Osteocyte (in vitro differentiated cells): ENCODE data around the gene SAMD10. TPM values are rescaled to one million over a fixed set of nuclear protein-coding genes. Genes with fewer than 3 reads are reported as not detected.

Experiments used
- DNase-seq: peaks from one replicate; pipeline ENCODE4 v3.0.0; 2021; ENCODE audit warnings: mixed read lengths; ENCODE audit not compliant: unreplicated experiment; ENCODE audit errors: extremely low spot score
- H3K27ac Mint-ChIP-seq: one replicate; pipeline ENCODE4 v1.8.0; 2021; ENCODE audit warnings: mild to moderate bottlenecking, mixed read lengths; ENCODE audit not compliant: unreplicated experiment
- H3K27me3 Mint-ChIP-seq: one replicate; pipeline ENCODE4 v1.8.0; 2021; ENCODE audit warnings: mixed read lengths; ENCODE audit not compliant: unreplicated experiment
- H3K36me3 Mint-ChIP-seq: one replicate; pipeline ENCODE4 v1.8.0; 2021; ENCODE audit warnings: mixed read lengths; ENCODE audit not compliant: unreplicated experiment
- H3K4me1 Mint-ChIP-seq: one replicate; pipeline ENCODE4 v1.8.0; 2021; ENCODE audit warnings: mixed read lengths; ENCODE audit not compliant: unreplicated experiment
- H3K4me3 Mint-ChIP-seq: one replicate; pipeline ENCODE4 v1.8.0; 2021; ENCODE audit warnings: mild to moderate bottlenecking, moderate library complexity, mixed read lengths; ENCODE audit not compliant: unreplicated experiment
- H3K9me3 Mint-ChIP-seq: one replicate; pipeline ENCODE4 v1.8.0; 2021; ENCODE audit warnings: mixed read lengths; ENCODE audit not compliant: unreplicated experiment
- total RNA-seq: library from RNA; stranded (reverse); gene quantifications from 2 replicates; pipeline ENCODE4 v1.2.1, GENCODE V29; 2021
- TF ChIP-seq, protein P1 (sequence below): fragments of 200-600 bp; sonication (generic); IDR thresholded peaks from 2 replicates; pipeline ENCODE4 v1.5.0; 2021; ENCODE audit warnings: antibody characterized with exemption, mild to moderate bottlenecking, moderate library complexity

SAMD10 gene
- total RNA-seq, 1 donor from 2014 or later, result 3.7 TPM

DNA sequence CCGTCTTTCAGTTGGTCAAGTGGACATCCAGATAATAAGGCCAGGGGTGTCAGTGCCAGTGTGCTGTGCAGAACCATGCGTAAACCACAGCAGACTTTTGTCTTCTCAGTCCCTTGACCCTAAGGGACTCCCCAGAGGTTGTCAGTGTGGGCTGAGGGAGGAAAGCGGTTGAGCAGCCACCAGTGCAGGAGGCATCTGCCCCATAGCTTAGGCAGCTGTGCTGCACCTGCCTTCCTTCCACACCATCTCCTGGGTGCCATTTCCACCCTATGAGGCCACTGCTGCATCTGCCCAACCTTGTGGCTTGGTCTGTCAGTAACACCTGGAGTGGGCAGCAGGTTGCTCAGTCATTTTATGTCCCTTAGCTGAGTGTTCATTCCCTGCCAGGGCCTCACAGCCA is 27.5 kb upstream of the SAMD10 start:
- DNase-seq, result no peak
- Mint-ChIP-seq H3K4me3 (no peak overlapping the region), H3K27me3 (no peaks in the 10 kb centered on the region), H3K9me3 (no peaks in the 10 kb centered on the region), H3K27ac (no peak overlapping the region), H3K4me1 (no peaks in the 10 kb centered on the region), H3K36me3 (peaks cover 37% of the 10 kb centered on the region)
- TF ChIP-seq, protein P1, sequence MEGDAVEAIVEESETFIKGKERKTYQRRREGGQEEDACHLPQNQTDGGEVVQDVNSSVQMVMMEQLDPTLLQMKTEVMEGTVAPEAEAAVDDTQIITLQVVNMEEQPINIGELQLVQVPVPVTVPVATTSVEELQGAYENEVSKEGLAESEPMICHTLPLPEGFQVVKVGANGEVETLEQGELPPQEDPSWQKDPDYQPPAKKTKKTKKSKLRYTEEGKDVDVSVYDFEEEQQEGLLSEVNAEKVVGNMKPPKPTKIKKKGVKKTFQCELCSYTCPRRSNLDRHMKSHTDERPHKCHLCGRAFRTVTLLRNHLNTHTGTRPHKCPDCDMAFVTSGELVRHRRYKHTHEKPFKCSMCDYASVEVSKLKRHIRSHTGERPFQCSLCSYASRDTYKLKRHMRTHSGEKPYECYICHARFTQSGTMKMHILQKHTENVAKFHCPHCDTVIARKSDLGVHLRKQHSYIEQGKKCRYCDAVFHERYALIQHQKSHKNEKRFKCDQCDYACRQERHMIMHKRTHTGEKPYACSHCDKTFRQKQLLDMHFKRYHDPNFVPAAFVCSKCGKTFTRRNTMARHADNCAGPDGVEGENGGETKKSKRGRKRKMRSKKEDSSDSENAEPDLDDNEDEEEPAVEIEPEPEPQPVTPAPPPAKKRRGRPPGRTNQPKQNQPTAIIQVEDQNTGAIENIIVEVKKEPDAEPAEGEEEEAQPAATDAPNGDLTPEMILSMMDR, result no peak

DNA sequence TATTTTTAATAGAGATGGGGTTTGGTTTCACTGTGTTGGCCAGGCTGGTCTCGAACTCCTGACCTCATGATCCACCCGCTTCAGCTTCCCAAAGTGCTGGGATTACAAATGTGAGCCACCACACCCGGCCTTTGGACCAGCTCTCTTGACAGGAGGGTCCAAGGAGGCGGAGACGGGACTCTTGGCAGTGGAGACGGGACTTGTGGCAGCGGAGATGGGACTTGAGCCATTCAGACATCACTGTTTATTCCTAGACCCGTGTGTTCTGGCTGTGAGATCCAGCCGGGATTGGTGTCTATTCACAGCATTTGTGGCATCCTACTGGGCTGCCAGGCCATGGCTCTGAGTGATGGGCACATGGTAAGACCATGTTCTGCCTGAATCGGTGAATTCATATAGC is 27.0 kb upstream of the SAMD10 start:
- no peak overlapping the region for H3K27ac Mint-ChIP-seq
- no peak overlapping the region for H3K4me3 Mint-ChIP-seq
- peaks cover 40% of the 10 kb centered on the region for H3K36me3 Mint-ChIP-seq
- peaks cover 3% of the 10 kb centered on the region for H3K4me1 Mint-ChIP-seq
- no peaks in the 10 kb centered on the region for H3K27me3 Mint-ChIP-seq
- TF ChIP-seq, protein P1, result no peak
- no peaks in the 10 kb centered on the region for H3K9me3 Mint-ChIP-seq
- DNase-seq, result no peak

DNA sequence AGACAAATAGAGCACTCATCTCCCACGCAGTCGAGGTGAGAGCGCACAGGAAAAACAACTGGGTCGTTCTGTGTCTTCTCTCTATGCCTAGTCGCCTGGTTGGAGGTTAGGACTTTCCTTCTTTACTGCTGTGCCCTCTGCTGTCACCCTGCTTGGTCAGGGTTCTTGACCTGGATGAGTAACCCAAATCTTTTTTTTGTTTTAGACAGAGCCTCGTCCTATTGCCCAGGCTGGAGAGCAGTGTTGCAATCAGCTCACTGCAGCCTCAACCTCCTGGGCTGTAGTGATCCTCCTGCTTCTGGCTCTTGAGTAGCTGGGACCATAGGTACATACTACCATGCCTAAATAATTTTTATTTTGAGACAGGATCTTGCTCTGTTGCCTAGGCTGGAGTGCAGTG is 26.0 kb upstream of the SAMD10 start:
- peaks cover 3% of the 10 kb centered on the region for H3K4me1 Mint-ChIP-seq
- H3K27ac Mint-ChIP-seq, result no peak overlapping the region
- no peak for DNase-seq

DNA sequence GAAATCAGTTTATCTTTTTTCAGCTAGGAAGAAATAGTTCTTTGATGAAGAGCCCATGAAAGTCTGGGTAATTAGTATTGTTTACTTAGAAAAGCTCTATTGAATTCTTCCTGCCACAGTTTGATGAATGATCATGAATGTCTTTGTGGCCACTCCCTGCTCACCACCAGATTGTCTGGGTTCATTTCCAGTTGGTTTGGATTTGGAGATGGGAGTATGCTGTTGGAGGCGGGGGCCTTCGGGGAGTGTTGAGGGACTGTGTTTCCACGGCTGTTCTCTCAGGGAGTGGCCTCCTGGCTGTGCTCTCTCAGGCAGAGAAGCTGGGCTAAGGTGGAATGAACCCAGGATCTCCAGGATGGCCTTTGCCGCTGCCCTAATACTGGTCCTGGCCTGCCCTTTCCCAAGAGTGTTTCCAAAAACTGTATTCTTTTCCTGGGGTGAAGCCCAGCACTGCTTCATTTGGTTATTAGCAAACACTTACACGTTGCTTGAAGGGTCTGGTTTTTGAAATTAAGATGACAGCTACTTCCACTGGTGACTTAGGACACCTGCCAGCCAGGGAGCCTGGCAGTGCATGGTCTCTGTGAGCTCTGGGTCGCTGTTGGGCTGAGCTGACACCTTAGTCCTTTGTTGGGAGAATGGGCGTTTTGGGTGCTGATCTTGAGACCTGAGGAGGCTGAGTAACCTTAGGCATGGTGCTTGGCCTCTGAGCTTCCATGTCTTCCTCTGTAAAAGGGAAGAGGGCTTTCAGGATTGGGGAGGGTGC is 24.7 kb upstream of the SAMD10 start:
- Mint-ChIP-seq H3K4me1 (peaks cover 3% of the 10 kb centered on the region), H3K9me3 (no peaks in the 10 kb centered on the region), H3K27me3 (no peaks in the 10 kb centered on the region), H3K27ac (no peak overlapping the region), H3K4me3 (no peak overlapping the region), H3K36me3 (peaks cover 39% of the 10 kb centered on the region)
- TF ChIP-seq, protein P1, result no peak
- no peak for DNase-seq

More for the DNA sequence above, 26.0 kb upstream of the SAMD10 start:
- TF ChIP-seq, protein P1, result no peak
- H3K27me3 Mint-ChIP-seq, result no peaks in the 10 kb centered on the region
- H3K36me3 Mint-ChIP-seq, result peaks cover 37% of the 10 kb centered on the region
- no peaks in the 10 kb centered on the region for H3K9me3 Mint-ChIP-seq
- H3K4me3 Mint-ChIP-seq, result no peak overlapping the region

DNA sequence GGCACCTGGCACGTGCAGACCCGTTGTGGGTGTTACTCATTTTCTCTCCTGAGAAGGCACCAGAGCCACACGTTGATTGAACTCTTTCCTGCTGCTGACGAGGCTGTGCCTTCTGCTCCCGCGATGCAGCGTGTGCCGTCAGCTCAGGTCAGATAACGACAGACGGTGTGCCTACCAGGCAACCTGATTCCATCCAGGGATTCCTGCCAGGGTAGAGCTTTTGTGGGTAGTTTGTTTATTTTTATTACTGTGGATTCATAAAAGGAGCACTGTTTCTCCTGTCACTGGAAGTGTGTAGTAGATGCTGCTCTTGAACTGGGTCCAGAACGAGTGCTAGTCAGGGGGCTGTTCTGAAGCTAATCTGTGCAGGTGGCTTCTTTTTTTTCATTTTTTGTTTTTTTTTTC is 22.2 kb upstream of the SAMD10 start:
- Mint-ChIP-seq H3K36me3 (peaks cover 36% of the 10 kb centered on the region), H3K4me3 (no peak overlapping the region), H3K4me1 (peaks cover 3% of the 10 kb centered on the region), H3K27ac (no peak overlapping the region), H3K27me3 (no peaks in the 10 kb centered on the region), H3K9me3 (no peaks in the 10 kb centered on the region)
- TF ChIP-seq, protein P1, result no peak
- DNase-seq, result no peak
